HG02884 (cell line): ENCODE data around the gene HOXB5.

Experiments used
- ATAC-seq: cut with Tn5 transposase; IDR thresholded peaks from one replicate; pipeline ENCODE4 v1.9.1; 2021; ENCODE audit warnings: mild to moderate bottlenecking, moderate library complexity; ENCODE audit not compliant: unreplicated experiment

The HOXB5 gene

GRCh38 chr17:48592057-48592514, 1.5 kb downstream of the HOXB5 start:
- ATAC-seq, result no peak

DNA sequence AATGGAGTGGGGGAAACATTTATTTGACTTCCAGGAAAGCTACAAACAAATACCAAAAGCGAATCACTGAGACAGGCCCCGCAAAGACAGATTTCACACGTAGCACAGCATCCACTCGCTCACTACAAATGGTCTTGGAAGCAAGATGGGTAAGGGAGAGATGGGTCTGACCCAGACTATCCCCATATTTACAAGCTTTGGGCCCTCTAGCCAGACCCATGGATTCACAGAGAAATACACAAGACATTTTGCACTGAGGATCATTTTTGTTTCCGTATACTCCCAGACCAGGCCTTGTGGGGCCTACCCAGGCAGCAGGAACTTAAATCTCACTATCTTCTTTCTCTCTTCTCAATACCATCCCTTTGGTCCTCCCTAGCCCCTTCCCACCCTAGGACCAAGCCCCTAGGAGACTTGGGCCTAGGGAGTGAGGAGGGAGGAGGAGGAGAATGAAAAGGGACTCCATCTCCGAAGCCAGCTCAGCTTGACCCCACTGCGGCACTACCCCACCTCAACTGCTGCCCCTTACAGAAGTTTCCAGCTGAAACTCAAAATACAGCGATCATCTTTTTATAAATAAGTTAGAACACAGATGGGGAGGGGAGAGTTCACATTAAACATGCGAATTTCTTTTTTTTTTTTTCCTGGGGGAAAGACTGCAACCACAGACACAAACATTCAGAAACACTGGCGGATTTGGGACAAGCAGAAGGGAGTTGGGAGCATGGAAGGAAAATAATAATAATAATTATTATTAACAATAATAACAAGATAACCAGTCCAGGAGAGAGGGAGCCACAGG, 2.1 kb downstream of the HOXB5 start:
- no peak for ATAC-seq

DNA sequence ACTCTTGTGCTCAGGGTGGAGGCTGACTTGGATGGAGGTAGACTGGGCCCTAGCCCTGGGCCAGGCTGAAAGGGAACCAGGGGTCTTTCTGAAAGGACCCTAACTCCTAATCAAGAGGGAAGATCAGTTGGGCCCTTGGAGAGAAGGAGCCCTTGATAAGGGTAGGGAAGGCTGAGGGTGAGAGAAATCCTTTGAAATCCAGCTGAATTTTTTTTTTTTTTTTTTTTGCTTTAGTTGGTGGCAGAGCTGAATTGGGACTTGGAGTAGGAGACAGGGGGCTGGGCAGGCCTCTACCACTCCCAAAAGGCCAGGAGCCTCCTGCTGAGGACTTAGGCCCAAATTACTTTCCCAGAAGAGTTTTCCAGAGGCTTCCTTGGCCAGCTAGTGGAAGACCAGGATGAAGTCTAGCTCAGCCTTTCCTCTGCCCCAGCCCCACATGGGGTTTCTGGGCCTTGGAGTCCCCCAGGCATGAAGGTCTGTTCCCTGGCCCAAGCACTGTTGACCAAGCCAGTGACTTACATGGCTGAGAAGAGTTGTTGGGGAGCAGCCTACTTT, 2.9 kb downstream of the HOXB5 start:
- no peak for ATAC-seq

DNA sequence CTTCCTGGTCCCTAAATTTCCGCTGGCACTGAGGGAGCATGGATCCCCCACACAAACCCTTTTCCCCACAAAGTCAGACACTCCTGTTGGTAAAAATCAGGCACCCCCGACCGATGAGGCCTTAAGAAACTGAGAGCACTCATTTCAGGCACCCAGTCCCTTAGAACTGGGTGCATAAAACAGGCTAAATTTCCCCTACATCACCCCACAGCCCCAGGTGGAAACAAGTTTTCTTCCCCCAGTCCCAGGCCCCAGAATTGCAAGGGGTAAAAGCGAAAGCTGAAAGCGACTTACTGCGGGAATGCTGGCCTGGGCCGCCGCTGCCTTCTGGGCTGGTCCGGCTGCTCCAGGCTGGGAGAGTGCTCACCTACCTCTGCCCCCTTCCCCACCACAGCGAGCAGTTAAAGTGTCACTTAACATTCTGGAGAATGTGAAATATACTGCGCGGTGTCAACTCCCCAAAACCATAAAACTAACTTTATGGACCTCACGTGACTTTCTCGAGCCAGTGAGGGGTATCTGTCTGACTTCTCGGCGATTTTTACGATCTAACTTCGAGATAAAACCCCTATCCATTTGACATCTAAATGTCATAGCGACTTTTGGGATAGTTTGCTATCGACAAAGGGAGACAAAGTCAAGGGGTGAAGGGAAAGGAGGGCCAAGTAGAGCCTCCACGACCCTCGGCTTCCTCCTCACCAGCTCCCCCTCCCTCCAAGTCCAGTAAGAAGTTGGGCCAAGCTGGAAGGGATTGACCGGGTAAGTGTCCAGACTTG, 3.6 kb downstream of the HOXB5 start, which contains the start of gene HOXB3:
HOXB3 (minus strand) TSS at position 411 of the 776 bp plus-strand sequence. CDS start 37,767 bp downstream, outside the sequence.
- ATAC-seq, result no peak

GRCh38 chr17:48589060-48589830, 4.3 kb downstream of the HOXB5 start:
- no peak for ATAC-seq

DNA sequence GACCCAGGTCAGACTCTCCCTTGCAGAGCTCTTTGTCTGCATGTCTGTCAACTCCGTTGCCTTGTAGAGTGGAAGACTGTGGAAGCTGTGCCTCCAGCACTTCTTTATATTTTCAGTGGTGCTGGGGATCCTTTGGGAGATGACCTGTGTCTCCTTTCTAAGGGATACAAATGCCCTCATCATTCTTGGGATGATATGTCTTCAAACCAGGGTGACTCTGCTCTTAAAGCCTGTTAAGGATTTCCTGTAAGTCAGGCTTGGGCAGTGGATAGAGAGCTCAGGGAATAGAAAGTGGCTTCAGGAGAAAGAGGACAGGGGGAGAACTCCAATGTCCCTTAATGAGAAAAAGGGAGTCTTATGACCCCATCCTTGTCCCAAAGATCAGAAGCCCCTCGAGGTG, 5.1 kb downstream of the HOXB5 start:
- ATAC-seq, result no peak

- ATAC-seq, result no peak
Observed at GRCh38 chr17:48588074-48588415, 5.5 kb downstream of the HOXB5 start.

DNA sequence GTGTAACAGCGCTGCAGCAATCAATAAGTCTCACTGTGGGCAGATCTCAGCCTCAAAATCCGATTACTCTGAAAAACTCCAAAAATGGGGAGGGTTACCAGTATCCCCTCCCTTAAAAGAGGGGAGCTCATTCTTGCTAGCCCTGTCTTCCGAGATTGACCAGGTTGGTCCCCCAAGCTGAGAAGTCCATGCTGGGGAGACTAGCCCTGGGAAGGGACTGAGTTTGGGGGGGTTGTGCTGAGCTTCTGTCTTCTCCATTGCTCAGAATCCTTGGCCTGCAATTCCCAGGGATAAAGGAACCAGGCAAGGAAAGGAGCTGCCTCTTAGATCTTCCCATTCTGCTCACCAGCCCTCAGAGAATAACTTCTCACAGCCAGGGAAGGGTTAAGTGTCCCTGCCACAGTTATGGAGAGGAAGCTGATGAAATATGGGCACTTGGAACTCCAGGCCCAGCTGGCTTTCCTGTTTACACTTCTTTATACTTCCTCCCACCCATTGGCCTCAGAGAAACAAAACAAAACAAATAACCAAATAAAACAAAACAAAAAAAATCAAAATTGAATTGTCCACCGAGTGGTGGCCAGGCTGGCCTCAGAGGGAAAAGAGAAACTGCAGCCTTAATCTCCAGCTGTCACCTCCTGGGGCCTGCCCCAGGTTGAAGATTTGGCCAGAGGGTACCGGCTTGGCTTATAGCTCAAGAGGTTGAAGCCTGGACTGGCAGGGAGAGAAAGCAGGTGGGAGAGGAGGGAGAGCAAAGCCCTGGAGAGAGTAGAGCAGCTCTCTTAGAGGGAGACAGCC, 6.1 kb downstream of the HOXB5 start:
- no peak for ATAC-seq

- no peak for ATAC-seq
Observed at GRCh38 chr17:48586355-48587258, 7.0 kb downstream of the HOXB5 start.

- ATAC-seq, result no peak
Observed at GRCh38 chr17:48584223-48584741, 9.3 kb downstream of the HOXB5 start.

DNA sequence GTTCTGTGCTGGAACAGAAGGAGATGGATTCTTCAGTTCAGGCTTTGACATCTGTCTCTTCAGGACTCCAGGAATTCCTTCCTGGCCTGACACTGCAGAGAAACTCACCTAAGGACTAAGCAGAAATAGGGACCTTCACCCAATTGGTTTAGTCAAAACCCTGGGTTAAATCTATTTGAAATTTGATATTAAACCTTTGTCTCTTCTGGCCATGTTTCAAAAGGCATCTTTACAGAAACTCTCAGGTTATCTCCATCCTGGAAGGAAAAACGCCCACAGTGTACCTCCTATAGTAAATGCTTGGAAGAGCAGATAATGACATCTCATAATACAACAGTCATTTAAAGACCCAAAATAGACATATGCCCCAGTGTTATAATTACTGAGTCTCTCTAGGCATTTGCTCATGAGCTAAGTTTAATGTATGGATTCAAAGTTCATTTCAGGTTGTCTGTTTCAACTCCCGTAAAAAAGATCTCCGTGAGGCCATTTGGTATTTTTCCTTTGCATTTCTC, 9.8 kb downstream of the HOXB5 start:
- ATAC-seq, result no peak

- no peak for ATAC-seq
Observed at GRCh38 chr17:48582750-48583069, 10.9 kb downstream of the HOXB5 start.

DNA sequence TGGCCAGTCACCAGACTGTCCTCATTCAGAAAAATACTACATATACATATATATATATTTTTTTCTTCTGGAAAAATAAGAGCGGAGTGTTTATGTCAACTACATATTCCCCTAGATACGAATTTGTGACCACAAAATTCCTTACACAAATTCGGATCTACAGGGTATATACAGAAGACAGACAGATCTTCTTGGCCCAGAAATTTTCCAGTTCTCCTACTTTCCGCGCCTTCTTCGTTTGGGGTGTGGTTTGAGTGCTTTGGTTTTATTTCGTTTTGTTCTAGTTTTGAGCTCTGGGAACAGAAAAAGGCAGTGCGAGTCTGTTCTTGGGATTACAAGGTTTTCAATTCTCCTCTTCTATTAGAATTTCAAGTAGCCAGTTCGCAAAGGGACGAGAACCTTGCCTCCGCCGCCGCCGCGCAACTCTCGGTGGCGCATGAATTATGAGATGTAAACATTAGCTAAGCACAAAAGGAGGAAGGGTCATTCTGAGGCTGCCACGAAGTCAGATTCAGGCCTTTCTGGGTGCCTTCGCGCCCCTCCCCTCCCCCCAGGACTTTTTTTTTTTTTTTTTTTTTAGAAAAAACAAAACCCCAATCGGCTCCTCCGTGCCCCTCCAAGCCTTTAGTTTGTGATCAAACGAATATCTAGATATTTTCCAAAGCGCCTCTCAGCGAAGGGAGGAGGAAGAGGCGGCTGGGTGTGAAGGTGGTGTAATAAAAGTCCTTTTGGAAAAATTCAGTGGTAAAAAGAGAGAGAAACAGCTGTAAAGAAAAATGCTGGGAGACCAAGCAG, 13.6 kb downstream of the HOXB5 start:
- no peak for ATAC-seq

DNA sequence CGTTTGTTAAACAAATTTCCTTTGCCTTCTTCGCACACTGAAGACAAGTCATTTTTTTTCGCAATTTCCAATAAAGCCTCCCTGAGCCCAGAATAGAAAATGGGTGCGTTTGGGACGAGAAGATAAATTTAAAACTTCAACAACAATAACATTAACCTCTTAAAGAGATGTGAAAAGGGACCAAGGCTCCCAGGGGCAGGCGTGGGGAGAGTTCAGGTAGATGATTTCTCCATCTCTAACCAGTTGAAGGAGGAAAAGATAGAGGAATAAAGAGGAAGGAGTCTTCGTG, 14.2 kb downstream of the HOXB5 start:
- no peak for ATAC-seq

- ATAC-seq, result no peak
Observed at GRCh38 chr17:48578616-48579470, 14.7 kb downstream of the HOXB5 start.

DNA sequence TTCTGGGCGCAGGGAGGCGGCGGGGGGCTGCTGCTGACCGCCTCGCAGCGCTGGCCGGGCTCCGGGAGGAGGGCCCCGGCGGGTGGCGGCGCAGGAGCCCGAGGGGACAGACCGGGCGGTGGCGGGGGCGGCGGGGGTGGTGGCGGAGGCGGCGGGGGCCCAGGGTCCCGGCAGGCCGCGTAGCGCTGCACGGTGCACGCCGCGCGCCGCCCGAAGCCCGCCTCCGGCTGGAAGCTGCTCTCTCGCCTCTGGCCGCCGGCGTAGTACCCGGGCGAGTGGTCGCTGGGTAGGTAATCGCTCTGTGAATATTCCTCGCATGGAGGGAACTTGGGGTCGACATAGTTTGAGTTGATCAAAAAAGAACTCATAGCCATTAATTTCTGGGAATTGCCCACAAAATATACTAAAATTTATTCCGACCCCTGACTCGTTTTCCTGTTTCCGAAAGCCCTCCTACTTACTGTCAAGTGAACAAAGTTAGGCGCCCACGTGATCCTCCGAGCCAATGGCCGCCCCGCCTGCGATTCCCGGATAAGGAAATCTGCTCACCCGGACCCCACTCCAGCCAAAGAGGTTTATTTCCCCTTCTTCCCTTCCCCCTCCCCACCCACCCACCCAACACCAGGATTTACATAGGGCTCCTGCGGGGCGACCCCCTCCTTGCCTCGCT, 15.5 kb downstream of the HOXB5 start, which contains the start of gene HOXB4:
HOXB4 (minus strand) TSS at position 405 of the 670 bp plus-strand sequence; CDS start at position 374, 31 bp downstream.
- no peak for ATAC-seq
